Natural killer cell (primary cell): ENCODE measurements around the gene CTSH. TPM values are rescaled to one million over a fixed set of nuclear protein-coding genes. Genes with fewer than 3 reads are reported as not detected.

Source experiments
- ATAC-seq, 3 donors: fragments of 150-1000 bp in 2 of 3; fragments of 200-7000 bp in 1 of 3; cut with Tn5 transposase; 1 replicate in 1 of 3; 2 replicates in 2 of 3; pipeline ENCODE4 v1.10.0; 2021; ENCODE audit warnings: mild to moderate bottlenecking in 2 of 3, moderate library complexity in 2 of 3
- DNase-seq, 2 donors: peaks; one replicate each; pipeline versions ENCODE4 v3.0.0 to v3.0.0-alpha.2; 2013 to 2021; ENCODE audit warnings: mixed read lengths in 1 of 2
- H3K27ac ChIP-seq: one replicate; pipeline ENCODE4 v1.5.1; 2013; ENCODE audit warnings: mild to moderate bottlenecking, low read length
- H3K27me3 ChIP-seq: one replicate; pipeline ENCODE4 v1.6.1; 2013; ENCODE audit warnings: low read length; ENCODE audit not compliant: control insufficient read depth, insufficient read depth
- H3K36me3 ChIP-seq: one replicate; pipeline ENCODE4 v1.6.1; 2013; ENCODE audit warnings: low read length; ENCODE audit not compliant: control insufficient read depth, insufficient read depth
- H3K4me1 ChIP-seq: one replicate; pipeline ENCODE4 v1.6.1; 2013; ENCODE audit warnings: low read length; ENCODE audit not compliant: control insufficient read depth, insufficient read depth
- H3K4me3 ChIP-seq: one replicate; pipeline ENCODE4 v1.5.1; 2013; ENCODE audit warnings: low read length
- H3K9me3 ChIP-seq: one replicate; pipeline ENCODE4 v1.6.1; 2013; ENCODE audit warnings: low read length; ENCODE audit not compliant: control insufficient read depth, insufficient read depth
- H3K27ac Mint-ChIP-seq, 2 donors: one replicate each; pipeline ENCODE4 v1.8.0; 2022; ENCODE audit warnings: mild to moderate bottlenecking in 2 of 2, mixed read lengths in 2 of 2, moderate library complexity in 1 of 2
- H3K27me3 Mint-ChIP-seq, 2 donors: one replicate each; pipeline ENCODE4 v1.8.0; 2022; ENCODE audit warnings: low read depth in 2 of 2, mixed read lengths in 2 of 2
- H3K36me3 Mint-ChIP-seq: one replicate; pipeline ENCODE4 v1.8.0; 2022; ENCODE audit warnings: mixed read lengths
- H3K4me1 Mint-ChIP-seq, 2 donors: one replicate each; pipeline ENCODE4 v1.8.0; 2022; ENCODE audit warnings: mixed read lengths in 2 of 2
- H3K4me3 Mint-ChIP-seq: one replicate; pipeline ENCODE4 v1.8.0; 2022; ENCODE audit warnings: mild to moderate bottlenecking, moderate library complexity, mixed read lengths
- H3K9me3 Mint-ChIP-seq, 2 donors: one replicate each; pipeline ENCODE4 v1.8.0; 2022; ENCODE audit warnings: mixed read lengths in 2 of 2
- WGBS: methylation state at CpG from one replicate; pipeline ENCODE4 v1.1.7; 2013; ENCODE audit warnings: missing lambda C conversion rate; ENCODE audit not compliant: insufficient coverage; 5-methylcytosine and 5-hydroxymethylcytosine counted together
- intact Hi-C: fragments of 100-400 bp; cut with micrococcal nuclease; formaldehyde crosslinking; loops from one replicate; pipeline ENCODE4 v1.14.2; 2022
- total RNA-seq, 4 donors: library from RNA; stranded (reverse); fragments of 120-200 nt in 1 of 4; gene quantifications; one replicate each; pipeline versions ENCODE4 v1.2.3 to v1.2.4, GENCODE V29; 2013 to 2022
- TF ChIP-seq, protein P1 (sequence below): fragments of 200-600 bp; IDR thresholded peaks from one replicate; pipeline ENCODE4 v1.8.0; 2022; ENCODE audit warnings: antibody characterized with exemption

Gene CTSH
- total RNA-seq, 3 donors from 2014 or later (not counting 1 experiment from before 2014, with no cell fraction given): 8.8 to 18.1 (median 9.7) TPM

- Mint-ChIP-seq H3K4me1 (peaks cover 13 to 19% of the 10 kb centered on the region in 2 donors), H3K36me3 (no peaks in the 10 kb centered on the region), H3K27me3 (no peaks in the 10 kb centered on the region), H3K27ac (no peak overlapping the region), H3K9me3 (no peaks in the 10 kb centered on the region), H3K4me3 (no peak overlapping the region)
- ATAC-seq (no peak), DNase-seq (no peak)
- H3K36me3 ChIP-seq: peaks cover 36% of the 10 kb centered on the region
- TF ChIP-seq, protein P1, sequence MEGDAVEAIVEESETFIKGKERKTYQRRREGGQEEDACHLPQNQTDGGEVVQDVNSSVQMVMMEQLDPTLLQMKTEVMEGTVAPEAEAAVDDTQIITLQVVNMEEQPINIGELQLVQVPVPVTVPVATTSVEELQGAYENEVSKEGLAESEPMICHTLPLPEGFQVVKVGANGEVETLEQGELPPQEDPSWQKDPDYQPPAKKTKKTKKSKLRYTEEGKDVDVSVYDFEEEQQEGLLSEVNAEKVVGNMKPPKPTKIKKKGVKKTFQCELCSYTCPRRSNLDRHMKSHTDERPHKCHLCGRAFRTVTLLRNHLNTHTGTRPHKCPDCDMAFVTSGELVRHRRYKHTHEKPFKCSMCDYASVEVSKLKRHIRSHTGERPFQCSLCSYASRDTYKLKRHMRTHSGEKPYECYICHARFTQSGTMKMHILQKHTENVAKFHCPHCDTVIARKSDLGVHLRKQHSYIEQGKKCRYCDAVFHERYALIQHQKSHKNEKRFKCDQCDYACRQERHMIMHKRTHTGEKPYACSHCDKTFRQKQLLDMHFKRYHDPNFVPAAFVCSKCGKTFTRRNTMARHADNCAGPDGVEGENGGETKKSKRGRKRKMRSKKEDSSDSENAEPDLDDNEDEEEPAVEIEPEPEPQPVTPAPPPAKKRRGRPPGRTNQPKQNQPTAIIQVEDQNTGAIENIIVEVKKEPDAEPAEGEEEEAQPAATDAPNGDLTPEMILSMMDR: no peak
- peaks cover 9% of the 10 kb centered on the region for H3K4me1 ChIP-seq
- H3K4me3 ChIP-seq: no peak overlapping the region
- no peak overlapping the region for H3K27ac ChIP-seq
- no peaks in the 10 kb centered on the region for H3K9me3 ChIP-seq
- 100% methylated on average over 1 of the region's 4 CpGs for WGBS
- intact Hi-C loops: no loop called here
- H3K27me3 ChIP-seq: no peaks in the 10 kb centered on the region
Observed at GRCh38 chr15:78916088-78916487, 28.8 kb downstream of the CTSH start.

DNA sequence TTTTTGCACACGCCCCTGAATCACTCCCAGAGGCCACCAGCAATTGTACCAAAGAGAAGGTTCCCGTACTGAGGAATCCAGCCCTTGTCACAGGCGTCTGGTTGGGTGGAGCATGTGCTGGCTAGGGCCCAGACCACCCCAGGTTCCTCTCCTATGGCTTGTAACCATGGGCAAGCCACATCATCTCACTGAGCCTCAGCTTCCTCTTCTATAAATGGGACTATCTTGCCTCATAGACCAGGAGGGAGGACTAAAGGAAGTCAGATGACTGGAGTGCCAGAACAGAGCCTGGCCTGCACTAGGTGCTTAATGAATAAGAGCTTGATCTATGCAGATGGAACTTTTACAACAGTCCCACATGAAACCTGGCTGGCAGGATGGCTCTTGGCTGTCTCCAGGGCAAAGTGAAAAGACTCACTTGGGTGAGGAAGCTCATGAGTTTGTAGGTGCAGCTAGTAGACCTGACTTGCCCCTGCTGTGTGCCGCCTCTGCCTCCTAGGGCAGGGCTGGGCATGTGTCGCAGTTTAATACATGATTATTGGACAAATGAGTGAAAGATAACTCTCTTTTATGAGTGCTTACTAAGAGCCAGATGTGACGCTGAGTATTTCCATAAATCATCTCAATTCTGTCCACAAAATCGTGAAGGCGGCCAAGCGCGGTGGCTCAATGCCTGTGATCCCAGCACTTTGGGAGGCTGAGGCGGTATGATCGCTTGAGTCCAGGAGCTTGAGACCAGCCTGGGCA, 29.3 kb downstream of the CTSH start:
- no peak for DNase-seq
- peaks cover 9% of the 10 kb centered on the region for H3K4me1 ChIP-seq

GRCh38 chr15:78914027-78914764, 30.6 kb downstream of the CTSH start:
- no peaks in the 10 kb centered on the region for H3K9me3 ChIP-seq
- no peaks in the 10 kb centered on the region for H3K27me3 Mint-ChIP-seq
- WGBS: 91% methylated on average over 13 of the region's 13 CpGs
- DNase-seq (no peak), ATAC-seq (no peak)
- H3K27ac ChIP-seq: no peak overlapping the region
- H3K27me3 ChIP-seq: no peaks in the 10 kb centered on the region
- TF ChIP-seq, protein P1: no peak
- intact Hi-C loops: no loop called here
- peaks cover 27 to 32% of the 10 kb centered on the region in 2 donors for H3K4me1 Mint-ChIP-seq
- peaks cover 43% of the 10 kb centered on the region for H3K36me3 ChIP-seq
- peaks cover 19% of the 10 kb centered on the region for H3K4me1 ChIP-seq
- H3K4me3 Mint-ChIP-seq: no peak overlapping the region
- H3K36me3 Mint-ChIP-seq: no peaks in the 10 kb centered on the region
- no peak overlapping the region for H3K4me3 ChIP-seq
- no peak overlapping the region for H3K27ac Mint-ChIP-seq
- no peaks in the 10 kb centered on the region for H3K9me3 Mint-ChIP-seq

More for the DNA sequence above, 29.3 kb downstream of the CTSH start:
- H3K4me3 Mint-ChIP-seq: no peak overlapping the region
- WGBS: 86% methylated on average over 12 of the region's 12 CpGs
- Histone ChIP-seq H3K27me3 (no peaks in the 10 kb centered on the region), H3K36me3 (peaks cover 38% of the 10 kb centered on the region), H3K9me3 (no peaks in the 10 kb centered on the region), H3K4me3 (no peak overlapping the region), H3K27ac (no peak overlapping the region)
- peaks cover 18 to 19% of the 10 kb centered on the region in 2 donors for H3K4me1 Mint-ChIP-seq
- no peaks in the 10 kb centered on the region for H3K36me3 Mint-ChIP-seq
- TF ChIP-seq, protein P1: no peak
- H3K9me3 Mint-ChIP-seq: no peaks in the 10 kb centered on the region
- no peak overlapping the region for H3K27ac Mint-ChIP-seq
- no peaks in the 10 kb centered on the region for H3K27me3 Mint-ChIP-seq
- peak in 2 of 3 donors; percentile 29 to 54 for ATAC-seq
- intact Hi-C loops: no loop called here
